ENCODE results near the gene ACTC1. TPM values are rescaled to one million over a fixed set of nuclear protein-coding genes. Genes with fewer than 3 reads are reported as not detected.

ACTC1 gene
- total RNA-seq = 1 to 10 TPM in 1 of 4 donors, under 1 TPM in 1, not detected in 2; 0.41 to 3.4 TPM

DNA sequence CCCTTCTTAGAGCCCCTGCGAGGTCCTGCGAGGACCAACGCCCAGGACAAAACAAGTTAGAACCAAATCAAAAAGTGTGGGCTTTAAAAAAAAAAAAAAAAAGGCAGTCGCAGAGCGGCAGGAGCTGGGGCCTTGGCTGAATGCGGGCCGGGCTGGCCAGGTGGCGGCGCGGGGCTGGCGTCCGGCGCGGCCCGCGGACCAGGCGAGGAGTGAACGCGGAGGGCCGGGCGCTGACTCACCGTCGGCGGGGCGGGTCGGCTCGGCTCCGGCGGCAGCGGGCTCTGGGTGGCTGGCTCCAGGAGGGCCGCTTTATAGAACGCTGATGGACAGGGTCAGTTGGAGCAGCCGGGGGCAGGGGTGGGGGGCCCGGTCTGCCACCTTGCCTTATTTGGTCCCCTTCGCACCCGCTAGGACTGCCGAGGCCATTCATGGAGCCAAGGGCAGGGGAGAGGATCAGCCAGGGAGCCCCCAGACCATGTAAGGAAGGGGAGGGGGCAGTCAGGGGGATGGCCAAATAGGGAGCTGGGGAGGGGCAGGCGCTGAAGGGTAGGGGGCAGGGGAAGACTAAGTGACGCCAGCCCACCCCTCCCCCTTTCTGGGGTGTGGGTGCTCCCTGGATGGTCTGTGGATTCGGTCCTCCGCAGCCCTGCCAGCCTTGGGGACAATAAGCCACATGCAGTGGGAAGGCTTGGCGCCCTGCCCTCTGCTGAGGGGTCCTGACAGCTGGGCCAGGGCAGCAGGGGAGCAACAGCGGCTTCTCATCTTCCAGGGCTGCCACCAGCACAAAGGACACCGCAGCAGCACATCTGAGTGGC is at the start of gene ACTC1:
Gene ACTC1, minus strand, starts transcription at position 283 of the 815 bp plus-strand sequence. CDS start 741 bp downstream, outside the sequence.
- intact Hi-C loops (cut with DNase I; ENCODE audit: low total_unique reads) = no loop called here
- no peak for DNase-seq
- TF ChIP-seq EP300 (IDR thresholded peaks at IDR 0.05; ENCODE audit: low read depth) = no peak
- no peak for TF ChIP-seq POLR2A (IDR thresholded peaks at IDR 0.05)
- TF ChIP-seq POLR2AphosphoS5 (IDR thresholded peaks at IDR 0.05) = no peak
- H3K27ac ChIP-seq = no peak within 1 kb of the TSS
- peaks cover 25% of the 10 kb centered on the region for H3K27me3 ChIP-seq
- in situ Hi-C loops (cut with MboI; ENCODE audit: low pct_ligation_motif_present in 1 of 4, low pct_unique_long_range_greater_than_20kb in 1 of 4, low sequenced_read_pairs in 3 of 4) = no loop called here
- no peaks in the 10 kb centered on the region for H3K9me3 ChIP-seq
- H3K4me3 ChIP-seq = no peak within 1 kb of the TSS
- H3K36me3 ChIP-seq = no peaks in the 10 kb centered on the region
- no peaks in the 10 kb centered on the region for H3K4me1 ChIP-seq
- 23 to 40% methylated on average over 4 to 37 of the region's 44 CpGs for WGBS, 2 donors (ENCODE audit: low coverage in 1 of 2)

DNA sequence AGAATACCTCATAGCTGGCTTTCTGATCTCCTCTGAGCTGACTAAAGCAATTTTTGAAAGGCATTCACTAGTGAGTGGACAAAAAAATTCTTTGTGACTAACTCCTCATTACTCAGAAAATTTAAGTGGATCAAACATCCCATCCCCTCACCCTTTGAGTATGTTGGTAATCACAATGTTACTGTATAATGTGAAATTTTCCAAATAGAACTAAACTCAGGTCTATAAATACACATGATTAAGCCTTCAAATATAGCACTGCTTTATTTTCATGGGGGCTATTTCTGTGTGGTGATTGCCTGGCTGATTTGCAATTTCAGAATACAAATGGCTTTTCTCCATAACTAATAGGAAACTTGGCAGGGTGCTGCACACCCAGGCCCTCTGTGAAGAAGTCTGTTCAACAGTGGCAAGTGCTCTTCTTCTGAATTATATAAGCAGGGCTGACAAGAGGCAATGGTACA is 45.9 kb upstream of the ACTC1 start:
- in situ Hi-C loops (cut with MboI; ENCODE audit: low pct_ligation_motif_present in 1 of 4, low pct_unique_long_range_greater_than_20kb in 1 of 4, low sequenced_read_pairs in 3 of 4) (no loop called here), intact Hi-C loops (cut with DNase I; ENCODE audit: low total_unique reads) (no loop called here)
- Histone ChIP-seq H3K4me1 (no peaks in the 10 kb centered on the region), H3K27me3 (no peaks in the 10 kb centered on the region), H3K4me3 (no peak overlapping the region), H3K9me3 (no peaks in the 10 kb centered on the region), H3K27ac (no peak overlapping the region), H3K36me3 (no peaks in the 10 kb centered on the region)
- DNase-seq = no peak
- TF ChIP-seq EP300 (IDR thresholded peaks at IDR 0.05; ENCODE audit: low read depth) = no peak
- TF ChIP-seq, protein P1, sequence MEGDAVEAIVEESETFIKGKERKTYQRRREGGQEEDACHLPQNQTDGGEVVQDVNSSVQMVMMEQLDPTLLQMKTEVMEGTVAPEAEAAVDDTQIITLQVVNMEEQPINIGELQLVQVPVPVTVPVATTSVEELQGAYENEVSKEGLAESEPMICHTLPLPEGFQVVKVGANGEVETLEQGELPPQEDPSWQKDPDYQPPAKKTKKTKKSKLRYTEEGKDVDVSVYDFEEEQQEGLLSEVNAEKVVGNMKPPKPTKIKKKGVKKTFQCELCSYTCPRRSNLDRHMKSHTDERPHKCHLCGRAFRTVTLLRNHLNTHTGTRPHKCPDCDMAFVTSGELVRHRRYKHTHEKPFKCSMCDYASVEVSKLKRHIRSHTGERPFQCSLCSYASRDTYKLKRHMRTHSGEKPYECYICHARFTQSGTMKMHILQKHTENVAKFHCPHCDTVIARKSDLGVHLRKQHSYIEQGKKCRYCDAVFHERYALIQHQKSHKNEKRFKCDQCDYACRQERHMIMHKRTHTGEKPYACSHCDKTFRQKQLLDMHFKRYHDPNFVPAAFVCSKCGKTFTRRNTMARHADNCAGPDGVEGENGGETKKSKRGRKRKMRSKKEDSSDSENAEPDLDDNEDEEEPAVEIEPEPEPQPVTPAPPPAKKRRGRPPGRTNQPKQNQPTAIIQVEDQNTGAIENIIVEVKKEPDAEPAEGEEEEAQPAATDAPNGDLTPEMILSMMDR (IDR thresholded peaks at IDR 0.05) = no peak
- TF ChIP-seq POLR2AphosphoS5 (IDR thresholded peaks at IDR 0.05) = no peak

DNA sequence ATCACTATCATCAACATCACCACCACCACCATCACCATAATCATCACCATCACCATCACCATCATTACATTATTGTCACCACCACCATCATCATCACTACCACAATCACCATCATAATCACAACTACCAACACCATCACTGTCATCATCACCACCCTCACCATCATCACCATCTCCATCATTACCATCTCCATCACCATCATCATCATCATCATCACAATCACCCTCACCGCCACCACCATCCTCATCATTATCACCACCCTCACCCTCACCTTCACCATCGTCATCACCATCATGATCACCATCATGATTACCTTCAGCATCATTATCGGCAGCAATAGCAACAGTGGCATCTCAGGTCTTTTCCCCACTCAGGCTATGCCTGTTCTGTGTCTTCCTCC is 42.9 kb upstream of the ACTC1 start:
- Histone ChIP-seq H3K4me3 (no peak overlapping the region), H3K4me1 (no peaks in the 10 kb centered on the region), H3K9me3 (no peaks in the 10 kb centered on the region), H3K27ac (no peak overlapping the region), H3K27me3 (no peaks in the 10 kb centered on the region), H3K36me3 (no peaks in the 10 kb centered on the region)
- WGBS, 2 donors (ENCODE audit: low coverage in 1 of 2) = 92 to 100% methylated on average over 3 of the region's 3 CpGs
- no peak for DNase-seq
- intact Hi-C loops (cut with DNase I; ENCODE audit: low total_unique reads) (no loop called here), in situ Hi-C loops (cut with MboI; ENCODE audit: low pct_ligation_motif_present in 1 of 4, low pct_unique_long_range_greater_than_20kb in 1 of 4, low sequenced_read_pairs in 3 of 4) (no loop called here)
- TF ChIP-seq, protein P1 (IDR thresholded peaks at IDR 0.05) = no peak
- TF ChIP-seq POLR2AphosphoS5 (IDR thresholded peaks at IDR 0.05) (no peak), POLR2A (IDR thresholded peaks at IDR 0.05) (no peak), EP300 (IDR thresholded peaks at IDR 0.05; ENCODE audit: low read depth) (no peak)

DNA sequence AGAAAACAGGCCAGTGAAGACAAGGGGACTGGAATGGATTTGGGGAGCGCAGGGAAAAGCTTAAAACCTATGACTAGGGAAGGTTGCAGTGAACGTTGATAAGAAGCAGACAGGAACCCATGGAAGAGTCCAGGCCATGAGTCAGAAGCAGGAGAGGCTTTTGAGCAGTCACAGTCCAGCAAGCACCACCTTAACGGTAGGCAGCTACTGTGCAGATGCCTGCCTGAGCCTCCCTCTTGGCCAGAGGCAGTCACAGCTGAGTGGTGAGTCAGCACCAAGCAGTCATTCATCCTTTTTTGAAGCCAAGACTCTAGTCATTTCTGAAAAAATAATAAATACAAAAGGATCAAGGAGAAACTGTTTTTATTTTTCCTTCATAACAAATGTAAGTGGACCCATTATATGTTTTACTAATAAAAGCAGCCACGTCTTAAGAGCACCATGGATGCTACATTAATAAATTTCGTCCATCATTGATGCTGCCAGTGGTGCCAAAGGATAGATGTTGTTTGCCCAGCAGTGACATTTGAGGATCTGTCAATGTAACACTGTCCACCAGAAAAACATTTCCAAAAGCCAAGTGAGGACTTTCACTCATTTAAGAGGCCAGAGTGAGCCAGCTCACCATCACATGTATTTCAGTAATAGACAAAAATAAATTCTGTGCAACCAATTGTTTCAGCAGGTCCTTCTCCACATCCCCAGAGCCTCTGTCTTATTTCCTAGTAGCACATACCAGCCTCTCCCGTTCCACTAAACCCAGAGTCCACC is 42.1 kb upstream of the ACTC1 start:
- H3K27me3 ChIP-seq = no peaks in the 10 kb centered on the region
- no peaks in the 10 kb centered on the region for H3K36me3 ChIP-seq
- no peak overlapping the region for H3K27ac ChIP-seq
- 59 to 74% methylated on average over 5 to 6 of the region's 6 CpGs for WGBS, 2 donors (ENCODE audit: low coverage in 1 of 2)
- TF ChIP-seq, protein P1 (IDR thresholded peaks at IDR 0.05) = no peak
- TF ChIP-seq POLR2AphosphoS5 (IDR thresholded peaks at IDR 0.05) = peak in 1 of 3 donors; percentile 29
- in situ Hi-C loops (cut with MboI; ENCODE audit: low pct_ligation_motif_present in 1 of 4, low pct_unique_long_range_greater_than_20kb in 1 of 4, low sequenced_read_pairs in 3 of 4) = no loop called here
- no peaks in the 10 kb centered on the region for H3K9me3 ChIP-seq
- intact Hi-C loops (cut with DNase I; ENCODE audit: low total_unique reads) = no loop called here
- H3K4me1 ChIP-seq = no peaks in the 10 kb centered on the region
- no peak for DNase-seq
- no peak overlapping the region for H3K4me3 ChIP-seq
